NB4 (cell line): ENCODE measurements around the gene SESTD1.
"Not testable (repeated sequence)": the region's sequence is repeated elsewhere in the genome, so short reads cannot be mapped to it uniquely, and the experiment has no call there.

Source experiments
- DNase-seq: peaks from one replicate; pipeline ENCODE4 v3.0.0; 2010; ENCODE audit warnings: low read depth
- H3K4me3 ChIP-seq: one replicate; pipeline ENCODE4 v1.5.1; 2011; ENCODE audit warnings: mild to moderate bottlenecking, low read depth, low read length, moderate library complexity
- CTCF ChIP-seq: IDR thresholded peaks from one replicate; pipeline ENCODE4 v1.5.1; 2012; ENCODE audit warnings: low read depth, low read length
- MAX ChIP-seq: IDR thresholded peaks from 2 replicates; pipeline ENCODE4 v1.6.1; 2011; ENCODE audit warnings: low read depth, low read length
- MYC ChIP-seq: IDR thresholded peaks from 2 replicates; pipeline ENCODE4 v1.6.1; 2011; ENCODE audit warnings: low read depth, low read length
- POLR2A ChIP-seq: IDR thresholded peaks from 2 replicates; pipeline ENCODE4 v1.6.1; 2011; ENCODE audit warnings: mild to moderate bottlenecking; ENCODE audit not compliant: insufficient read length; ENCODE audit errors: extremely low read depth

Gene SESTD1

DNA sequence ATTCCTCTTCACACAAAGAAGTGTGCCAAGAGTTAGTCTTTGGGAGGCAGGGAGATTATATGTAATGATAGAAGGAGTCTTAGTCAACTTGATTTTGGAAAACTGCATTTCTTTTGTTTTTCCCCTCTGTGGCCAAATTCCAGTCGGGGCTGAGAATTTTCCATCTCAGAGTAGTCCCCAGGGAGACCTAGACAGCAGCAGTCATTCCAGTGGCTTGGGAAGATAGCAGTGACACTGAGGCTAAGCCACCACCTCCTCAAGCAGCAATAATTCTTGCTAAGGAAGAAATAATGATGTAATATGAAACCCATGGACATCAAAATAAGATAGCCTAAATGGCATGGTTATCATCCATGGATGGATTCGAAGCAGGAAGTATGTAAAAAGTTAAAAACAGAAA, 193.7 kb downstream of the SESTD1 start:
- DNase-seq, result no peak
- TF ChIP-seq CTCF (no peak), MAX (no peak), POLR2A (no peak), MYC (no peak)
- no peak overlapping the region for H3K4me3 ChIP-seq

DNA sequence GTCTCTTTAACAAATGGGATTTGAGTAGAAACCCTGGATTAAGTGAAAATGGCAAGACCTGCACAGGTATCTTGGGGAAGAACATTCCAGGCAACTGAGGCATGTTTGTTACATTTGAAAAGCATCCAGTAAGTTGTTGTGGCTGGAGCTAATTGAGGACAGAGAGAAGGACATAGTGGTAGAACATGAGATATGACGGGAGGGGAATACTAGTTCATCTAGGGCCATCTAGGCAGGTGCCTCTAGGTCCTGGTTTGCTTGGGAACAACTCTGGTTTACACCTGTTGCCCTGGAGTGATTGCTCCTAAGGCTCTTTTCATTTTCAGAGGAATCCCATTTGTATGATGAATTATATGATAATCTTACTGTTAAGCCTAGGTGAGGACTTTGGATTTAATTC, 194.9 kb downstream of the SESTD1 start:
- TF ChIP-seq POLR2A, result no peak
- no peak for TF ChIP-seq CTCF
- no peak for TF ChIP-seq MAX
- TF ChIP-seq MYC, result no peak
- H3K4me3 ChIP-seq, result no peak overlapping the region
- no peak for DNase-seq

- no peak for DNase-seq
- H3K4me3 ChIP-seq, result no peak overlapping the region
- TF ChIP-seq CTCF, result no peak
- TF ChIP-seq MYC, result no peak
- no peak for TF ChIP-seq POLR2A
- TF ChIP-seq MAX, result no peak
Measured at GRCh38 chr2:179068991-179069643, 195.5 kb downstream of the SESTD1 start.

DNA sequence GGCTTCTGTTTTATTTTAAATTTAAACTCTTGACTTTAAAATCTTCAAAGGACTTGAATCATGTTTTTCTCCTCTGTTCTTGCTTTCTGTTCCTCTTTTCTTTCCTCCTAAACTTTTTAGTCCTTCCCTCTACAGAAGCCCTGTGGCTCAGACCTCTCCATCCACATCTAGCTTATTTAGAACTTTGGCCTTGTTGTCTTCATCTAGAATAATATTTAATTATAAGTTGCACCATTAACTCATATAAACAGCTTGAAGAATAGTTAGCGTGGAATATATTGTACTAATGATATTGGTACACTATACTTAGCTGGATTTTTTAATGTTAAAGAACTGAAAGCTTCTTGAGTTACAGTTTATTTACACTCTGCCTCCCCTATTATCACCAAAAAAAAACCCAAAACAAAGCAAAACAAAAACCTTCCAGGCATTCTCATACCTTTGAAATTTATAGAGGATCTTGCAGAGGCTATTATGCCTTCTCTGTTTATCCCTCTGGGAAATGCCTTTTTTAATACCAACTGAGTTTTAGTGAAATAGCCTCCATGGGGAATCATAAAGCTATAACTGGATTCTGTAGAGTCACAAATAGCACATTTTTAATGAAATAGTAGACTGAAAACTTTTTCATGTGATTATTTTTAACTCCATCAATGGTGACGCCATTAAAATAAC, 205.5 kb downstream of the SESTD1 start:
- H3K4me3 ChIP-seq, result no peak overlapping the region
- no peak for DNase-seq

GRCh38 chr2:179057737-179058136, 206.9 kb downstream of the SESTD1 start:
- TF ChIP-seq MYC (no peak), CTCF (no peak), MAX (no peak), POLR2A (no peak)
- DNase-seq, result no peak
- H3K4me3 ChIP-seq, result no peak overlapping the region

More for the DNA sequence above, 205.5 kb downstream of the SESTD1 start:
- TF ChIP-seq CTCF, result no peak
- TF ChIP-seq MAX, result no peak
- TF ChIP-seq MYC, result no peak
- no peak for TF ChIP-seq POLR2A

DNA sequence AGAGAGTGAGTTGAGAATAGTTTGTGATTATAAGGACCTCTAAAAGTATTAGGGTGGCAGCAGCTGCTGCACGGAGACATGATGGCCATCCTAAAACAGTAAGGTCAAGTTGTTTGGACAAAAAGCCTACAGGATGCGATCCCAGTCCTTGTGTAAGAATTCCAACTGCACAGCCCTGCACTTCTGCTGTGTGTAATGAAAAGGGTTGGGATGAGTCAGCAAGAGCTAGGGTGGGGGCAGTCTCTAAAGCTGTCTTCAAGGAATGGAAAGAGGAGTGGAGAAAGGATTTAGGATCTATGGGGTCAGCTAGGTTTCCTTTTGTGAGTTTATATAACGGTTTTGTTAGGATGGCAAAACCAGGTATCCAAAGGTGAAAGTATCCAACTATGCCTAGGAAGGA, 211.1 kb downstream of the SESTD1 start:
- not testable (repeated sequence) for DNase-seq

More for the DNA sequence above, 211.1 kb downstream of the SESTD1 start:
- H3K4me3 ChIP-seq, result not testable (repeated sequence)
